HCT116 (cell line): ENCODE measurements around the gene DIRAS2. TPM values are rescaled to one million over a fixed set of nuclear protein-coding genes. Genes with fewer than 3 reads are reported as not detected.

ENCODE experiments used
- ATAC-seq: fragments of 200-7000 bp; cut with Tn5 transposase; 2 replicates; pipeline ENCODE4 v1.9.1; 2020; ENCODE audit warnings: mild to moderate bottlenecking, moderate library complexity
- BruUV-seq: library from RNA; stranded (reverse); fragments of 400-500 nt; replicated peaks from 2 replicates; lab custom pipeline; 2021; lab: Mats Ljungman, UMichigan
- CTCF ChIA-PET: fragments of 300-600 bp; sonication (Branson Sonifier 250); formaldehyde crosslinking; loops from one replicate; lab custom pipeline; 2021; ENCODE audit warnings: antibody characterized with exemption; lab: Charles Lee
- POLR2A ChIA-PET: fragments of 300-600, 350-600 bp; sonication (Branson Sonifier 250); formaldehyde crosslinking; loops from one replicate; lab custom pipeline; 2021; ENCODE audit warnings: antibody characterized with exemption; lab: Charles Lee
- RAD21 ChIA-PET, 2 experiments: fragments of 300-600 bp; sonication (Branson Sonifier 250); formaldehyde crosslinking; loops; one replicate each; lab custom pipeline; 2023; ENCODE audit warnings: low total read pairs in 2 of 2; ENCODE audit not compliant: uncharacterized antibody in 2 of 2, unreplicated experiment in 2 of 2, low non-redundant PET in 1 of 2; lab: Charles Lee
- DNase-seq: peaks from one replicate; pipeline ENCODE4 v3.0.0-alpha.2; 2010; ENCODE audit warnings: low read depth, low spot score
- H2AFZ ChIP-seq: fragments of 200-600 bp; shearing (Covaris generic), sonication (generic); 2 replicates; pipeline ENCODE4 v1.6.1; 2017; ENCODE audit warnings: low read depth, mixed run types, mixed read lengths, antibody characterized with exemption, low read length; ENCODE audit not compliant: poor library complexity, severe bottlenecking
- H3K27ac ChIP-seq: 2 replicates; pipeline ENCODE4 v1.5.1; 2012; ENCODE audit warnings: low read depth, low read length
- H3K27me3 ChIP-seq: fragments of 200-600 bp; sonication (generic); 2 replicates; pipeline ENCODE4 v1.6.1; 2016; ENCODE audit warnings: mixed run types, low read length, mixed read lengths; ENCODE audit not compliant: insufficient read depth
- H3K36me3 ChIP-seq, 2 experiments: fragments of 200-500 bp in 1 of 2; fragments of 200-600 bp in 1 of 2; sonication (Bioruptor generic) in 1 of 2; sonication (generic) in 1 of 2; 2 replicates each; pipeline versions ENCODE4 v1.5.1 to v1.6.1; 2014 to 2016; ENCODE audit warnings: low read length in 2 of 2, inconsistent platforms in 1 of 2, mixed read lengths in 1 of 2, mixed run types in 1 of 2; ENCODE audit not compliant: insufficient read depth in 2 of 2, control insufficient read depth in 1 of 2
- H3K4me1 ChIP-seq, 2 experiments: fragments of 200-600 bp in 1 of 2; sonication (generic) in 1 of 2; 2 replicates each; pipeline versions ENCODE4 v1.5.1 to v1.6.1; 2012 to 2017; ENCODE audit warnings: low read length in 2 of 2, inconsistent platforms in 1 of 2, mild to moderate bottlenecking in 1 of 2, mixed read lengths in 1 of 2, mixed run types in 1 of 2, moderate library complexity in 1 of 2; ENCODE audit not compliant: insufficient read depth in 2 of 2, control insufficient read depth in 1 of 2
- H3K4me2 ChIP-seq: fragments of 200-600 bp; sonication (generic); 2 replicates; pipeline ENCODE4 v1.6.1; 2017; ENCODE audit warnings: mixed run types, low read length, mixed read lengths
- H3K4me3 ChIP-seq, 2 experiments: fragments of 200-600 bp in 1 of 2; sonication (generic) in 1 of 2; replicated peaks in 1 of 2; 2 replicates each; pipeline ENCODE4 v1.5.1; 2011 to 2016; ENCODE audit warnings: low read length in 2 of 2, control low read depth in 1 of 2, low read depth in 1 of 2, mild to moderate bottlenecking in 1 of 2, mixed read lengths in 1 of 2, mixed run types in 1 of 2
- H3K79me2 ChIP-seq: fragments of 200-600 bp; sonication (generic); 2 replicates; pipeline ENCODE4 v1.6.1; 2017; ENCODE audit warnings: mild to moderate bottlenecking, mixed run types, low read length, moderate library complexity, mixed read lengths; ENCODE audit not compliant: insufficient read depth
- H3K9ac ChIP-seq: fragments of 200-600 bp; sonication (generic); 2 replicates; pipeline ENCODE4 v1.6.1; 2016; ENCODE audit warnings: low read length, mixed read lengths
- H3K9me2 ChIP-seq: fragments of 200-600 bp; sonication (generic), shearing (Covaris generic); 2 replicates; pipeline ENCODE4 v1.6.1; 2017; ENCODE audit warnings: mixed run types, mild to moderate bottlenecking, moderate library complexity; ENCODE audit not compliant: insufficient read depth
- H3K9me3 ChIP-seq, 2 experiments: fragments of 200-500 bp in 1 of 2; fragments of 200-600 bp in 1 of 2; sonication (Bioruptor generic) in 1 of 2; sonication (generic) in 1 of 2; 2 replicates each; pipeline ENCODE4 v1.6.1; 2014 to 2017; ENCODE audit warnings: low read length in 2 of 2, mixed read lengths in 2 of 2, inconsistent platforms in 1 of 2, low read depth in 1 of 2, mild to moderate bottlenecking in 1 of 2, mixed run types in 1 of 2, moderate library complexity in 1 of 2; ENCODE audit not compliant: control insufficient read depth in 1 of 2, insufficient read depth in 1 of 2
- H4K20me1 ChIP-seq: fragments of 200-600 bp; sonication (generic), shearing (Covaris generic); 2 replicates; pipeline ENCODE4 v1.6.1; 2017; ENCODE audit warnings: mixed run types, mild to moderate bottlenecking, moderate library complexity; ENCODE audit not compliant: insufficient read depth
- CBX3 ChIP-seq: IDR thresholded peaks from 2 replicates; pipeline ENCODE4 v1.6.1; 2012; ENCODE audit warnings: low read depth
- CEBPB ChIP-seq: IDR thresholded peaks from 2 replicates; pipeline ENCODE4 v1.6.1; 2012; ENCODE audit warnings: low read depth
- EGR1 ChIP-seq: IDR thresholded peaks from 2 replicates; pipeline ENCODE4 v1.6.1; 2012; ENCODE audit warnings: low read depth
- FOSL1 ChIP-seq: IDR thresholded peaks from 2 replicates; pipeline ENCODE4 v1.6.1; 2012; ENCODE audit warnings: low read depth
- JUND ChIP-seq: IDR thresholded peaks from 2 replicates; pipeline ENCODE4 v1.6.1; 2012
- MAX ChIP-seq: IDR thresholded peaks from 2 replicates; pipeline ENCODE4 v1.6.1; 2012
- POLR2A ChIP-seq: IDR thresholded peaks from 2 replicates; pipeline ENCODE4 v1.7.0; 2011; ENCODE audit warnings: borderline replicate concordance; ENCODE audit not compliant: insufficient read depth, insufficient read length; ENCODE audit errors: extremely low read depth
- RAD21 ChIP-seq: IDR thresholded peaks from 2 replicates; pipeline ENCODE4 v1.6.1; 2012; ENCODE audit warnings: low read depth, mild to moderate bottlenecking
- SIN3A ChIP-seq: IDR thresholded peaks from 2 replicates; pipeline ENCODE4 v1.6.1; 2012; ENCODE audit warnings: low read depth
- SRF ChIP-seq: IDR thresholded peaks from 2 replicates; pipeline ENCODE4 v1.6.1; 2012; ENCODE audit warnings: low read depth
- YY1 ChIP-seq: IDR thresholded peaks from 2 replicates; pipeline ENCODE4 v1.6.1; 2011; ENCODE audit warnings: low read length, low read depth, moderate library complexity, mild to moderate bottlenecking; ENCODE audit not compliant: insufficient replicate concordance; ENCODE audit errors: extremely low read depth
- ZFX ChIP-seq: fragments of 450-650 bp; IDR thresholded peaks from 2 replicates; pipeline ENCODE4 v1.6.1; 2017
- ZNF274 ChIP-seq: fragments of 200-500 bp; sonication (Bioruptor generic); IDR thresholded peaks from 2 replicates; pipeline ENCODE4 v1.6.1; 2014; ENCODE audit warnings: mild to moderate bottlenecking, low read depth, low read length, inconsistent platforms
- intact Hi-C: fragments of 100-400 bp; cut with micrococcal nuclease; formaldehyde crosslinking; loops from 2 replicates; pipeline ENCODE4 v1.10.0; 2022
- total RNA-seq: library from RNA; stranded (reverse); gene quantifications from one replicate; pipeline ENCODE4 v1.2.1, GENCODE V29; 2021; ENCODE audit not compliant: unreplicated experiment
- TF ChIP-seq, protein P1 (sequence below): IDR thresholded peaks from 2 replicates; pipeline ENCODE4 v1.6.1; 2011; ENCODE audit warnings: mild to moderate bottlenecking, low read length, moderate library complexity; ENCODE audit not compliant: insufficient replicate concordance; ENCODE audit errors: extremely low read depth

The DIRAS2 gene
- total RNA-seq, 1 experiment from 2014 or later: not detected

- no peak for DNase-seq
- no peaks in the 10 kb centered on the region for H3K36me3 ChIP-seq
- no peaks in the 10 kb centered on the region for H3K4me1 ChIP-seq
- H3K27me3 ChIP-seq: peaks cover 26% of the 10 kb centered on the region
- ChIA-PET CTCF (no interaction called here), POLR2A (no interaction called here), RAD21 (no interaction called here)
- no TSS peak for BruUV-seq
- H2AFZ ChIP-seq: no peak overlapping the region
- H3K4me2 ChIP-seq: no peak overlapping the region
- H3K79me2 ChIP-seq: no peaks in the 10 kb centered on the region
- no peak for TF ChIP-seq ZFX
- no peak for TF ChIP-seq SIN3A
- no peak for TF ChIP-seq POLR2A
- no peak for TF ChIP-seq EGR1
- no peak for TF ChIP-seq RAD21
- no peak for TF ChIP-seq CBX3
- no peak for TF ChIP-seq CEBPB
- no peak for TF ChIP-seq YY1
- TF ChIP-seq MAX: no peak
- TF ChIP-seq ZNF274: no peak
- ATAC-seq: no peak
- H4K20me1 ChIP-seq: no peaks in the 10 kb centered on the region
- H3K9ac ChIP-seq: no peak overlapping the region
- H3K4me3 ChIP-seq: no peak overlapping the region
- no peak overlapping the region for H3K27ac ChIP-seq
- no peaks in the 10 kb centered on the region for H3K9me2 ChIP-seq
- intact Hi-C loops: no loop called here
- no peaks in the 10 kb centered on the region for H3K9me3 ChIP-seq
Measured at GRCh38 chr9:90593646-90594045, 49.0 kb downstream of the DIRAS2 start.

GRCh38 chr9:90580576-90580975, 62.0 kb downstream of the DIRAS2 start:
- H3K4me3 ChIP-seq: no peak overlapping the region
- no peak for DNase-seq
- TF ChIP-seq SIN3A: no peak
- TF ChIP-seq, protein P1, sequence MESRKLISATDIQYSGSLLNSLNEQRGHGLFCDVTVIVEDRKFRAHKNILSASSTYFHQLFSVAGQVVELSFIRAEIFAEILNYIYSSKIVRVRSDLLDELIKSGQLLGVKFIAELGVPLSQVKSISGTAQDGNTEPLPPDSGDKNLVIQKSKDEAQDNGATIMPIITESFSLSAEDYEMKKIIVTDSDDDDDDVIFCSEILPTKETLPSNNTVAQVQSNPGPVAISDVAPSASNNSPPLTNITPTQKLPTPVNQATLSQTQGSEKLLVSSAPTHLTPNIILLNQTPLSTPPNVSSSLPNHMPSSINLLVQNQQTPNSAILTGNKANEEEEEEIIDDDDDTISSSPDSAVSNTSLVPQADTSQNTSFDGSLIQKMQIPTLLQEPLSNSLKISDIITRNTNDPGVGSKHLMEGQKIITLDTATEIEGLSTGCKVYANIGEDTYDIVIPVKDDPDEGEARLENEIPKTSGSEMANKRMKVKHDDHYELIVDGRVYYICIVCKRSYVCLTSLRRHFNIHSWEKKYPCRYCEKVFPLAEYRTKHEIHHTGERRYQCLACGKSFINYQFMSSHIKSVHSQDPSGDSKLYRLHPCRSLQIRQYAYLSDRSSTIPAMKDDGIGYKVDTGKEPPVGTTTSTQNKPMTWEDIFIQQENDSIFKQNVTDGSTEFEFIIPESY: no peak
- TF ChIP-seq JUND: no peak
- no peak for TF ChIP-seq FOSL1
- TF ChIP-seq SRF: no peak
- no peak for TF ChIP-seq EGR1
- no peak for TF ChIP-seq ZNF274
- CTCF ChIA-PET: no interaction called here
- H2AFZ ChIP-seq: no peak overlapping the region
- no peaks in the 10 kb centered on the region for H3K79me2 ChIP-seq
- no peaks in the 10 kb centered on the region for H3K36me3 ChIP-seq
- RAD21 ChIA-PET: no interaction called here
- ATAC-seq: no peak
- H4K20me1 ChIP-seq: no peaks in the 10 kb centered on the region
- POLR2A ChIA-PET: no interaction called here
- H3K9me3 ChIP-seq: no peaks in the 10 kb centered on the region
- no peaks in the 10 kb centered on the region for H3K4me1 ChIP-seq
- intact Hi-C loops: no loop called here
- no TSS peak for BruUV-seq
- H3K9me2 ChIP-seq: no peaks in the 10 kb centered on the region
- no peak overlapping the region for H3K27ac ChIP-seq
- H3K27me3 ChIP-seq: peaks cover 15% of the 10 kb centered on the region; the same call in 1 of the 2 replicates
- no peak overlapping the region for H3K4me2 ChIP-seq
- no peak overlapping the region for H3K9ac ChIP-seq
